ENCODE measurements around the gene IL32. TPM values are rescaled to one million over a fixed set of nuclear protein-coding genes. Genes with fewer than 3 reads are reported as not detected.

The IL32 gene
- total and polyA plus RNA-seq, 9 of the 15 experiments (the other 6 are each of a cell fraction or from before 2014, with no cell fraction given) = 0.21 to 2.2 (median 0.37) TPM; not detected in 3

DNA sequence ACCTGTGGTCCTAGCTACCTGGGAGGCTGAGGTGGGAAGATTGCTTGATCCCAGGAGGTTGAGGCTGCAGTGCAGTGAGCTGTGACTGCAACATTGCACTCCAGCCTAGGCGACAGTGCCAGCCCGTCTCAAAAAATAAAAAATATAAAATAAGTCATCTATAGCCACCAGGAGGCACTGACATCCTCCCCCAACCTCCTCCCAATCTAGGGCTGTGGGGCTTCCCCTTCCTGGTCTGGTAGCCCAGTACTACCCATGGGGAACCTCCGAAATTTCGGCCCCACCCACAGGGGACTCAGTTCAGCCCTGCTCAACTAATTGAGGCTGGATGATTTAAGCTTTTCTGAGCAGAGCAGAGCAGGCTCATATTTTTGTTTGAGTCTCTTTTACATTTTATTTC is 30.4 kb downstream of the IL32 start (continued):
- peak; percentile 32 to 53 for TF ChIP-seq RAD21 (CRISPR knock-in tag; conservative IDR thresholded peaks at IDR 0.05 in 1 of 2, IDR thresholded peaks at IDR 0.05 in 1 of 2)
- TF ChIP-seq, protein P1, sequence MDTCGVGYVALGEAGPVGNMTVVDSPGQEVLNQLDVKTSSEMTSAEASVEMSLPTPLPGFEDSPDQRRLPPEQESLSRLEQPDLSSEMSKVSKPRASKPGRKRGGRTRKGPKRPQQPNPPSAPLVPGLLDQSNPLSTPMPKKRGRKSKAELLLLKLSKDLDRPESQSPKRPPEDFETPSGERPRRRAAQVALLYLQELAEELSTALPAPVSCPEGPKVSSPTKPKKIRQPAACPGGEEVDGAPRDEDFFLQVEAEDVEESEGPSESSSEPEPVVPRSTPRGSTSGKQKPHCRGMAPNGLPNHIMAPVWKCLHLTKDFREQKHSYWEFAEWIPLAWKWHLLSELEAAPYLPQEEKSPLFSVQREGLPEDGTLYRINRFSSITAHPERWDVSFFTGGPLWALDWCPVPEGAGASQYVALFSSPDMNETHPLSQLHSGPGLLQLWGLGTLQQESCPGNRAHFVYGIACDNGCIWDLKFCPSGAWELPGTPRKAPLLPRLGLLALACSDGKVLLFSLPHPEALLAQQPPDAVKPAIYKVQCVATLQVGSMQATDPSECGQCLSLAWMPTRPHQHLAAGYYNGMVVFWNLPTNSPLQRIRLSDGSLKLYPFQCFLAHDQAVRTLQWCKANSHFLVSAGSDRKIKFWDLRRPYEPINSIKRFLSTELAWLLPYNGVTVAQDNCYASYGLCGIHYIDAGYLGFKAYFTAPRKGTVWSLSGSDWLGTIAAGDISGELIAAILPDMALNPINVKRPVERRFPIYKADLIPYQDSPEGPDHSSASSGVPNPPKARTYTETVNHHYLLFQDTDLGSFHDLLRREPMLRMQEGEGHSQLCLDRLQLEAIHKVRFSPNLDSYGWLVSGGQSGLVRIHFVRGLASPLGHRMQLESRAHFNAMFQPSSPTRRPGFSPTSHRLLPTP (IDR thresholded peaks at IDR 0.05; ENCODE audit: borderline replicate concordance, extremely low read depth, insufficient read length) = peak; percentile 5
- peak in 1 of 2 experiments; percentile 59; a peak in 2 of 4 replicates for TF ChIP-seq MAZ (CRISPR knock-in tag; conservative IDR thresholded peaks at IDR 0.05 in 1 of 2, IDR thresholded peaks at IDR 0.05 in 1 of 2)
- TF ChIP-seq ELF1 (tag; IDR thresholded peaks at IDR 0.05) = peak; percentile 60; the same call in 1 of the 2 replicates
- TF ChIP-seq XRCC4 (IDR thresholded peaks at IDR 0.05; ENCODE audit: extremely low read depth, insufficient read depth, insufficient read length) = no peak
- no peak for TF ChIP-seq ZNF253 (CRISPR knock-in tag; conservative IDR thresholded peaks at IDR 0.05)

DNA sequence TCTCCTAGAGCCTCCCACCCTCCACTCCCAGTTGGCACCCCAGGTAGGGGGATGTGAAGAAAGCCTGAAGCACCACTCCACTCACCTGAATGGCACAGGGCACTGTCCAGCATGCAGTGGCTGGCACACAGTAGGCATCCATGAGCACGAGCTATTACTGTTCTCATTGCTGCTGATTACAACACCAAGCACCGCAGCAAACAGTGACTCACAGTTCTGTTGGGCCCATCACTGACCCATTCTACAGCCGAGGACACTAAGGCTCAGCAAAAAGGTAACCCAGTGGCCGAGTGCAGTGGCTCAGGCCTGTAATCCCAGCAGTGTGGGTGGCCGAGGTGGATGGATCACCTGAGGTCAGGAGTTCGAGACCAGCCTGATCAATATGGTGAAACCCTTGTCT is 30.9 kb downstream of the IL32 start:
- ChIA-PET POLR2A (interaction anchor here (0.6 to 0.7 kb wide), 2 partner anchors 48 to 1343 kb away, joined by 4 read pairs; no protein-coding TSS in a partner anchor), CTCF (ENCODE audit: low intra/inter-chr PET ratio) (interaction anchor here (0.9 to 1.3 kb wide), 2 partner anchors 28 to 33 kb away, joined by 3 to 10 read pairs; no protein-coding TSS in a partner anchor)
- no peak overlapping the region for H3K9ac ChIP-seq (ENCODE audit: insufficient read depth in 1 of 2, low read depth in 2 of 2, low read length in 2 of 2)
- peaks cover 19 to 35% of the 10 kb centered on the region in 2 experiments for H3K4me1 ChIP-seq (replicated peaks in 1 of 2; ENCODE audit: control insufficient read depth in 2 of 2, insufficient read depth in 2 of 2, low read length in 2 of 2)
- no peaks in the 10 kb centered on the region for H3K36me3 ChIP-seq (ENCODE audit: control insufficient read depth, insufficient read depth, low read length)
- H3K79me2 ChIP-seq (ENCODE audit: control insufficient read depth, insufficient read depth, low read length) = no peaks in the 10 kb centered on the region
- H3K27ac ChIP-seq (ENCODE audit: extremely low read depth, low read depth, low read length) = no peak overlapping the region
- DNase-seq (ENCODE audit: extremely low read depth in 1 of 4, low spot score in 3 of 4) (no peak), FAIRE-seq (no peak), ATAC-seq (no peak)
- H3K4me2 ChIP-seq (ENCODE audit: insufficient read depth, low read length) = no peak overlapping the region
- H4K20me1 ChIP-seq (replicated peaks; ENCODE audit: control insufficient read depth, insufficient read depth, low read length) = no peaks in the 10 kb centered on the region
- H3K9me1 ChIP-seq (ENCODE audit: control insufficient read depth, insufficient read depth, low read length) = no peaks in the 10 kb centered on the region
- no TSS peak for BruUV-seq (replicated peaks)
- H3K4me3 ChIP-seq = no peak overlapping the region
- peak overlapping the region; percentile 68 for H2AFZ ChIP-seq (ENCODE audit: low read depth, low read length)
- intact Hi-C loops (cut with micrococcal nuclease) (no loop called here), in situ Hi-C loops (cut with MboI) (no loop called here)
- WGBS (ENCODE audit: insufficient coverage, low coverage, missing lambda C conversion rate) = 29% methylated on average over 6 of the region's 6 CpGs
- no peak for TF ChIP-seq CBX1 (IDR thresholded peaks at IDR 0.05; ENCODE audit: low read depth)
- TF ChIP-seq SMC3 (conservative IDR thresholded peaks at IDR 0.05; ENCODE audit: insufficient read depth, low read depth, low read length) = no peak
- peak; percentile 51; the same call in 1 of the 2 replicates for TF ChIP-seq BCOR (IDR thresholded peaks at IDR 0.05)
- TF ChIP-seq SMARCA5 (IDR thresholded peaks at IDR 0.05) = peak; percentile 27; the same call in 1 of the 2 replicates
- TF ChIP-seq ELF1 (tag; IDR thresholded peaks at IDR 0.05) = 0 out of 2 replicates have a peak, but pooled peaks have one; percentile 3
- no peak for TF ChIP-seq ZNF3 (CRISPR knock-in tag; IDR thresholded peaks at IDR 0.05)
- TF ChIP-seq HDGF (IDR thresholded peaks at IDR 0.05) = no peak
- TF ChIP-seq LARP7 (IDR thresholded peaks at IDR 0.05) = no peak
- TF ChIP-seq, protein P2, sequence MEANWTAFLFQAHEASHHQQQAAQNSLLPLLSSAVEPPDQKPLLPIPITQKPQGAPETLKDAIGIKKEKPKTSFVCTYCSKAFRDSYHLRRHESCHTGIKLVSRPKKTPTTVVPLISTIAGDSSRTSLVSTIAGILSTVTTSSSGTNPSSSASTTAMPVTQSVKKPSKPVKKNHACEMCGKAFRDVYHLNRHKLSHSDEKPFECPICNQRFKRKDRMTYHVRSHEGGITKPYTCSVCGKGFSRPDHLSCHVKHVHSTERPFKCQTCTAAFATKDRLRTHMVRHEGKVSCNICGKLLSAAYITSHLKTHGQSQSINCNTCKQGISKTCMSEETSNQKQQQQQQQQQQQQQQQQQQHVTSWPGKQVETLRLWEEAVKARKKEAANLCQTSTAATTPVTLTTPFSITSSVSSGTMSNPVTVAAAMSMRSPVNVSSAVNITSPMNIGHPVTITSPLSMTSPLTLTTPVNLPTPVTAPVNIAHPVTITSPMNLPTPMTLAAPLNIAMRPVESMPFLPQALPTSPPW (CRISPR knock-in tag; IDR thresholded peaks at IDR 0.05) = no peak
- no peaks in the 10 kb centered on the region for H3K9me3 ChIP-seq (replicated peaks; ENCODE audit: control insufficient read depth, insufficient read depth, low read depth, low read length)
- H3K27me3 ChIP-seq (ENCODE audit: control insufficient read depth in 2 of 2, insufficient read depth in 2 of 2, low read length in 2 of 2) = peaks cover 2 to 11% of the 10 kb centered on the region in 2 experiments; a peak in 3 of 5 replicates
